NCI-H345 treated with DMSO at 0.1 percent for 48 hours (cell line): ENCODE data around the gene CARNS1.
A peak's percentile ranks its signal among the peaks of the same experiment; 100 is the strongest.
"Not testable (repeated sequence)": the region's sequence is repeated elsewhere in the genome, so short reads cannot be mapped to it uniquely, and the experiment has no call there.

Source experiments
- DNase-seq: peaks from one replicate; lab custom pipeline; 2025; ENCODE audit not compliant: unreplicated experiment; lab: John Stamatoyannopoulos, UW

Gene CARNS1

GRCh38 chr11:67427364-67427859 lies 11.9 kb downstream of the CARNS1 start:
- not testable (repeated sequence) for DNase-seq

- DNase-seq, result peak; percentile 95
Observed at GRCh38 chr11:67428052-67429001, 12.8 kb downstream of the CARNS1 start, which contains the start of gene RPS6KB2. Gene RPS6KB2 (plus strand): TSS chr11:67428494. CDS start chr11:67428546, 52 bp downstream.

- DNase-seq, result no peak
Observed at GRCh38 chr11:67429038-67429668, 13.7 kb downstream of the CARNS1 start.

GRCh38 chr11:67429722-67430121 lies 14.2 kb downstream of the CARNS1 start:
- DNase-seq, result no peak

GRCh38 chr11:67431346-67432249 lies 16.1 kb downstream of the CARNS1 start:
- DNase-seq, result no peak

- DNase-seq, result no peak
Observed at GRCh38 chr11:67432655-67433349, 17.3 kb downstream of the CARNS1 start.

- no peak for DNase-seq
Observed at GRCh38 chr11:67433536-67434394, 18.3 kb downstream of the CARNS1 start.

GRCh38 chr11:67434395-67434881 lies 19.0 kb downstream of the CARNS1 start:
- no peak for DNase-seq

- DNase-seq, result no peak
Observed at GRCh38 chr11:67435031-67435726, 19.7 kb downstream of the CARNS1 start.

- no peak for DNase-seq
Observed at GRCh38 chr11:67435727-67436458, 20.4 kb downstream of the CARNS1 start.

GRCh38 chr11:67436459-67437081 lies 21.1 kb downstream of the CARNS1 start:
- DNase-seq, result no peak

GRCh38 chr11:67437082-67437808 lies 21.8 kb downstream of the CARNS1 start, which contains the start of gene PTPRCAP:
Gene PTPRCAP (minus strand): TSS chr11:67437682. CDS start chr11:67437619, 63 bp downstream.
- no peak for DNase-seq

- no peak for DNase-seq
Observed at GRCh38 chr11:67437809-67438157, 22.3 kb downstream of the CARNS1 start.

- no peak for DNase-seq
Observed at GRCh38 chr11:67438158-67438902, 22.9 kb downstream of the CARNS1 start.

- DNase-seq, result no peak
Observed at GRCh38 chr11:67439321-67440228, 24.1 kb downstream of the CARNS1 start.
